Fibroblast of skin of left biceps (primary cell): ENCODE data around the gene HEXD.
"Not testable (repeated sequence)": the region's sequence is repeated elsewhere in the genome, so short reads cannot be mapped to it uniquely, and the experiment has no call there.

Experiments used
- DNase-seq, 2 experiments: peaks; one replicate each; pipeline ENCODE4 v3.0.0-alpha.2; 2013; ENCODE audit warnings: low read depth in 2 of 2

HEXD gene

GRCh38 chr17:82382220-82382932, 35.8 kb upstream of the HEXD start:
- DNase-seq, result not testable (repeated sequence)

GRCh38 chr17:82382933-82383255, 35.3 kb upstream of the HEXD start:
- no peak for DNase-seq

GRCh38 chr17:82383411-82383810, 34.7 kb upstream of the HEXD start:
- DNase-seq, result no peak

GRCh38 chr17:82384051-82384729, 34.0 kb upstream of the HEXD start:
- no peak for DNase-seq

GRCh38 chr17:82384730-82385481, 33.2 kb upstream of the HEXD start:
- no peak for DNase-seq

GRCh38 chr17:82385559-82386254, 32.4 kb upstream of the HEXD start:
- no peak for DNase-seq

- no peak for DNase-seq
Measured at GRCh38 chr17:82386255-82386831, 31.8 kb upstream of the HEXD start.

GRCh38 chr17:82386881-82387704, 31.1 kb upstream of the HEXD start:
- no peak for DNase-seq

GRCh38 chr17:82387705-82388106, 30.4 kb upstream of the HEXD start:
- no peak for DNase-seq

GRCh38 chr17:82388223-82388921, 29.8 kb upstream of the HEXD start:
- DNase-seq, result no peak

GRCh38 chr17:82388922-82389283, 29.2 kb upstream of the HEXD start:
- no peak for DNase-seq

- no peak for DNase-seq
Measured at GRCh38 chr17:82389379-82389778, 28.8 kb upstream of the HEXD start.

- no peak for DNase-seq
Measured at GRCh38 chr17:82390015-82390859, 27.9 kb upstream of the HEXD start.

GRCh38 chr17:82390860-82391435, 27.2 kb upstream of the HEXD start:
- DNase-seq, result no peak

DNA sequence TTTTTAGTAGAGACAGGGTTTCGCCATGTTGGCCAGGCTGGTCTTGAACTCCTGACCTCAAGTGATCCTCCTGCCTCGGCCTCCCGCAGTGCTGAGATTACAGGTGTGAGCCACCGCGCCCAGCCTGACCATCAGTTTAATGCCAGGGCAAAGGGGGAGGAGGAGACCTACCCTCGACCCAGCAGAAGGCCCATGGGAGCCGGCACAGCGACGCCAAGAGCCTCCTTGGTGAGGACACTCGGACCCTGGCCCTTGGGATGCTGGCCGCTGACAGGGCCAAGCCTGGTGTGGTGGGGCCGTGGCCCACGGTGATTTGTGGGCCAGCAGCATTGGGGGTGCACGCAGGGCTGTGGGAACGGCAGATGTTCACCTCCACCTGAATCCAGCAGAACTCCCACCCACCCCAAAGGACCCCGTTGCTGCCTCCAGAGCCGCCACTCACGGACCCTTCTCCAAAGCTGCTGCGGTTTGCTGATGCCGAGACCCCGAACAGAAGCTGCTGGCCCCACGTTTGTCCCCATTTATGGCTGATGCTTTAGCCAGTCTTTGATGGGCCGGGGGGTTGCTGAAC, 26.6 kb upstream of the HEXD start:
- no peak for DNase-seq

GRCh38 chr17:82392209-82392920, 25.8 kb upstream of the HEXD start:
- DNase-seq, result no peak

- DNase-seq, result no peak
Measured at GRCh38 chr17:82392941-82393340, 25.2 kb upstream of the HEXD start.

- no peak for DNase-seq
Measured at GRCh38 chr17:82394278-82394677, 23.9 kb upstream of the HEXD start.
